Measurements from ENCODE around the gene CLASRP. TPM values are rescaled to one million over a fixed set of nuclear protein-coding genes. Genes with fewer than 3 reads are reported as not detected.

CLASRP gene
- total and polyA plus RNA-seq, 9 of the 15 experiments (the other 6 are each of a cell fraction or from before 2014, with no cell fraction given): 0.94 to 86.3 (median 44.0) TPM

- TF ChIP-seq ZNF318 (IDR thresholded peaks at IDR 0.05; ENCODE audit: borderline replicate concordance in 1 of 2, low read depth in 1 of 2) (no peak), E2F5 (CRISPR knock-in tag; IDR thresholded peaks at IDR 0.05) (no peak), C11orf30 (IDR thresholded peaks at IDR 0.05; ENCODE audit: low read depth) (peak; percentile 97), ZNF699 (CRISPR knock-in tag; IDR thresholded peaks at IDR 0.05; ENCODE audit: insufficient replicate concordance) (no peak), ZNF785 (CRISPR knock-in tag; IDR thresholded peaks at IDR 0.05) (no peak), ZNF253 (CRISPR knock-in tag; conservative IDR thresholded peaks at IDR 0.05) (no peak), RBM25 (IDR thresholded peaks at IDR 0.05; ENCODE audit: low read depth, low read length, severe bottlenecking) (peak; percentile 14), CBX5 (IDR thresholded peaks at IDR 0.05; ENCODE audit: borderline replicate concordance, low read depth) (0 out of 2 replicates have a peak, but pooled peaks have one; percentile 24), BRCA1 (IDR thresholded peaks at IDR 0.05) (no peak), BRCA1 (CRISPR knock-in tag; IDR thresholded peaks at IDR 0.05) (no peak), CBFA2T3 (IDR thresholded peaks at IDR 0.05) (no peak), ZNF121 (CRISPR knock-in tag; conservative IDR thresholded peaks at IDR 0.05) (no peak), PKNOX1 (IDR thresholded peaks at IDR 0.05) (no peak)
Observed at GRCh38 chr19:45092747-45093678, 54.2 kb downstream of the CLASRP start, which contains the start of gene PPP1R37 (continued).
